DMS 273 treated with DMSO at 0.1 percent for 48 hours (cell line): ENCODE measurements around the gene PCDHA2.
"Not testable (repeated sequence)": the region's sequence is repeated elsewhere in the genome, so short reads cannot be mapped to it uniquely, and the experiment has no call there.

Source experiments
- DNase-seq: peaks from one replicate; lab custom pipeline; 2025; lab: John Stamatoyannopoulos, UW

Gene PCDHA2

GRCh38 chr5:140794595-140795258 lies at the start of gene PCDHA2:
Gene PCDHA2, plus strand, starts transcription at chr5:140794852.
- DNase-seq = peak; percentile 41

DNA sequence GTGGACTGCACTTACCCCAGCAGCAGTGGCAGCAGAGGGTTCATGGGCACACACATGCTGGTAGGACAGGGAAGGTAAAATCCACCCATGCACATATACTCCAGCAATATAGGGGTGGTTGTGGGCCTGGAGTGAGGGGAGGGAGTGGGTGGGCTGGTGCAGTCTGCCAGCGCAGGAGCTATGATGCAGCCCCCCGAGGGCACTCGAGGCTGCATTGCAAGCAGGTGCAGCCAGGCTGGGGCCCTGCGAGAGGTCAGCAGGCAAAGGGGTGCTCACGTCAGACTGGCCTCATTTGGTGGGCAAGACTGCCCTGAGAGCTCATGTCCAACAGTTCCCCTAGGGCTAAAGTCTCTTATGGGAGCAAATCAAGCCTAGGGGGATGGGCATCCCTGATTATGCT lies 41.1 kb upstream of the PCDHA2 start:
- DNase-seq = no peak

- no peak for DNase-seq
Observed at GRCh38 chr5:140764177-140764973, 30.3 kb upstream of the PCDHA2 start.

- no peak for DNase-seq
Observed at GRCh38 chr5:140767444-140767843, 27.2 kb upstream of the PCDHA2 start.

- no peak for DNase-seq
Observed at GRCh38 chr5:140780512-140780911, 14.1 kb upstream of the PCDHA2 start.

- DNase-seq = no peak
Observed at GRCh38 chr5:140785905-140786686, 8.6 kb upstream of the PCDHA2 start, which contains the start of gene PCDHA1. Gene PCDHA1, plus strand, starts transcription at chr5:140786140.

DNA sequence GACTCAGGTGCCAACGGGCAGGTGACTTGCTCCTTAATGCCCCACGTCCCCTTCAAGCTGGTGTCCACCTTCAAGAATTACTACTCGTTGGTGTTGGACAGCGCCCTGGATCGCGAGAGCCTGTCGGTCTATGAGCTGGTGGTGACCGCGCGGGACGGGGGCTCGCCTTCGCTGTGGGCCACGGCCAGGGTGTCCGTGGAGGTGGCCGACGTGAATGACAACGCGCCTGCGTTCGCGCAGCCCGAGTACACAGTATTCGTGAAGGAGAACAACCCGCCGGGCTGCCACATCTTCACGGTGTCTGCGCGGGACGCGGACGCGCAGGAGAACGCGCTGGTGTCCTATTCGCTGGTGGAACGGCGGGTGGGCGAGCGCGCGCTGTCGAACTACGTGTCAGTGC lies 7.2 kb upstream of the PCDHA2 start:
- DNase-seq = not testable (repeated sequence)

DNA sequence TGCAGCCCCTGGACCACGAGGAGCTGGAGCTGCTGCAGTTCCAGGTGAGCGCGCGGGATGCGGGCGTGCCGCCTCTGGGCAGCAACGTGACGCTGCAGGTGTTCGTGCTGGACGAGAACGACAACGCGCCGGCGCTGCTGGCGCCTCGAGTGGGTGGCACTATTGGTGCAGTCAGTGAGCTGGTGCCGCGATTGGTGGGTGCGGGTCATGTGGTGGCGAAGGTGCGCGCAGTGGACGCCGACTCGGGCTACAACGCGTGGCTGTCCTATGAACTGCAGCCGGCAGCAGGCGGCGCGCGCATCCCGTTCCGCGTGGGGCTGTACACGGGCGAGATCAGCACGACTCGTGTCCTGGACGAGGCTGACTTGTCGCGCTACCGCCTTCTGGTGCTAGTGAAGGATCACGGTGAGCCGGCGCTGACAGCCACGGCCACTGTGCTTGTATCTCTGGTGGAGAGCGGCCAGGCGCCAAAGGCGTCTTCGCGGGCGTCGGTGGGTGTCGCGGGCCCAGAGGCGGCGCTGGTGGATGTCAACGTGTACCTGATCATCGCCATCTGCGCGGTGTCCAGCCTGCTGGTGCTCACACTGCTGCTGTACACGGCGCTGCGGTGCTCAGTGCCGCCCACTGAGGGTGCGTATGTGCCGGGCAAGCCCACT lies 6.7 kb upstream of the PCDHA2 start:
- not testable (repeated sequence) for DNase-seq

DNA sequence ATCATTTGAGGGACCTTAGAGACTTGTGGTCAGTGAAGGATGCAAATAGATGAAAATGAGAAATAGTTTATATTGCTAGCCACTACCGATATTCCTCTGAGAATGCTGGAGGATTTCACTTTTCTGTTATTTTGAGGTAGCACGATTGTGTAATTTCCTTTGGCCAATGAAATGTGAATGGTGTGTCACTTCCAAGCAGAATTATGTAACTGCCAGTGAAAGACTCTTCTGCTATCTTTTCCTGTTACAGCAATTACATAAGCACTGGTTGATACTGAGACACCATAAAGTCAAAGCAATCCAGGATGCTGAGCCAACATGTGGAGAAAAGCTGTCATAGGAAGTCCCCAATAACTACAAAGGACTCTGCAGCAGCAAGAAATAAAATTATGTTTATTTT lies 3.6 kb upstream of the PCDHA2 start:
- DNase-seq = no peak

GRCh38 chr5:140795259-140795641 lies 598 bp downstream of the PCDHA2 start:
- peak; percentile 33 for DNase-seq

DNA sequence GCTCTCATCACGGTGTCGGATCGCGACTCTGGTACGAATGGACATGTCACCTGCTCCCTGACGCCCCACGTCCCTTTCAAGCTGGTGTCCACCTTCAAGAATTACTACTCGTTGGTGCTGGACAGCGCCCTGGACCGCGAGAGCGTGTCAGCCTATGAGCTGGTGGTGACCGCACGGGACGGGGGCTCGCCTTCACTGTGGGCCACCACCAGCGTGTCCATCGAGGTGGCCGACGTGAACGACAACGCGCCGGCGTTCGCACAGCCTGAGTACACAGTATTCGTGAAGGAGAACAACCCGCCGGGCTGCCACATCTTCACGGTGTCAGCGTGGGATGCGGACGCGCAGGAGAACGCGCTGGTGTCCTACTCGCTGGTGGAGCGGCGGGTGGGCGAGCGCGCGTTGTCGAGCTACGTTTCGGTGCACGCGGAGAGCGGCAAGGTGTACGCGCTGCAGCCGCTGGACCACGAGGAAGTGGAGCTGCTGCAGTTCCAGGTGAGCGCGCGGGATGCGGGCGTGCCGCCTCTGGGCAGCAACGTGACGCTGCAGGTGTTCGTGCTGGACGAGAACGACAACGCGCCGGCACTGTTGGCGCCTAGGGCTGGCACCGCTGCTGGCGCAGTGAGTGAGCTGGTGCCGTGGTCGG lies 1.5 kb downstream of the PCDHA2 start:
- DNase-seq = not testable (repeated sequence)

DNA sequence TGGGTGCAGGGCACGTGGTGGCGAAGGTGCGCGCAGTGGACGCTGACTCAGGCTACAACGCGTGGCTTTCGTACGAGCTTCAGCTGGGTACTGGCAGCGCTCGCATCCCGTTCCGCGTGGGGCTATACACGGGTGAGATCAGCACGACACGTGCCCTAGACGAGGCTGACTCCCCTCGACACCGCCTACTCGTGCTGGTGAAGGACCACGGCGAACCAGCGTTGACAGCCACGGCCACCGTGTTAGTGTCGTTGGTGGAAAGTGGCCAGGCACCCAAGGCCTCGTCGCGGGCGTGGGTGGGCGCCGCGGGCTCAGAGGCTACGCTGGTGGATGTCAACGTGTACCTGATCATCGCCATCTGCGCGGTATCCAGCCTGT lies 2.1 kb downstream of the PCDHA2 start:
- DNase-seq = no peak

GRCh38 chr5:140800816-140801493 lies 6.3 kb downstream of the PCDHA2 start, which contains the start of gene PCDHA3:
Gene PCDHA3, plus strand, starts transcription at chr5:140801057.
- no peak for DNase-seq

DNA sequence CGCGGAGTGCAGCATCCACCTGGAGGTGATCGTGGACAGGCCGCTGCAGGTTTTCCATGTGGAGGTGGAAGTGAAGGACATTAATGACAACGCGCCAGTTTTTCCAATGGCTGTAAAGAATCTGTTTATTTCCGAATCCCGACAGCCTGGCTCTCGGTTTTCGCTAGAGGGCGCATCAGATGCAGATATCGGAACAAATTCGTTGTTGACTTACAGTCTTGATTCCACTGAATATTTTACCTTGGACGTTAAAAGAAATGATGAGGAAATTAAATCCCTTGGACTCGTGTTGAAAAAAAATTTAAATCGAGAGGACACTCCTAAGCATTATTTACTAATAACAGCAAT lies 6.8 kb downstream of the PCDHA2 start:
- DNase-seq = no peak

DNA sequence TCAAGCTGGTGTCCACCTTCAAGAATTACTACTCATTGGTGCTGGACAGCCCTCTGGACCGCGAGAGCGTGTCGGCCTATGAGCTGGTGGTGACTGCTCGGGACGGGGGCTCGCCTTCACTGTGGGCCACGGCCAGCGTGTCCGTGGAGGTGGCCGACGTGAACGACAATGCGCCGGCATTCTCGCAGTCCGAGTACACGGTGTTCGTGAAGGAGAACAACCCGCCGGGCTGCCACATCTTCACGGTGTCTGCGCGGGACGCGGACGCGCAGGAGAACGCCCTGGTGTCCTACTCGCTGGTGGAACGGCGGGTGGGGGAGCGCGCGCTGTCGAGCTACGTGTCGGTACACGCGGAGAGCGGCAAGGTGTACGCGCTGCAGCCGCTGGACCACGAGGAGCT lies 7.7 kb downstream of the PCDHA2 start:
- not testable (repeated sequence) for DNase-seq

GRCh38 chr5:140802781-140803271 lies 8.2 kb downstream of the PCDHA2 start:
- DNase-seq = no peak

DNA sequence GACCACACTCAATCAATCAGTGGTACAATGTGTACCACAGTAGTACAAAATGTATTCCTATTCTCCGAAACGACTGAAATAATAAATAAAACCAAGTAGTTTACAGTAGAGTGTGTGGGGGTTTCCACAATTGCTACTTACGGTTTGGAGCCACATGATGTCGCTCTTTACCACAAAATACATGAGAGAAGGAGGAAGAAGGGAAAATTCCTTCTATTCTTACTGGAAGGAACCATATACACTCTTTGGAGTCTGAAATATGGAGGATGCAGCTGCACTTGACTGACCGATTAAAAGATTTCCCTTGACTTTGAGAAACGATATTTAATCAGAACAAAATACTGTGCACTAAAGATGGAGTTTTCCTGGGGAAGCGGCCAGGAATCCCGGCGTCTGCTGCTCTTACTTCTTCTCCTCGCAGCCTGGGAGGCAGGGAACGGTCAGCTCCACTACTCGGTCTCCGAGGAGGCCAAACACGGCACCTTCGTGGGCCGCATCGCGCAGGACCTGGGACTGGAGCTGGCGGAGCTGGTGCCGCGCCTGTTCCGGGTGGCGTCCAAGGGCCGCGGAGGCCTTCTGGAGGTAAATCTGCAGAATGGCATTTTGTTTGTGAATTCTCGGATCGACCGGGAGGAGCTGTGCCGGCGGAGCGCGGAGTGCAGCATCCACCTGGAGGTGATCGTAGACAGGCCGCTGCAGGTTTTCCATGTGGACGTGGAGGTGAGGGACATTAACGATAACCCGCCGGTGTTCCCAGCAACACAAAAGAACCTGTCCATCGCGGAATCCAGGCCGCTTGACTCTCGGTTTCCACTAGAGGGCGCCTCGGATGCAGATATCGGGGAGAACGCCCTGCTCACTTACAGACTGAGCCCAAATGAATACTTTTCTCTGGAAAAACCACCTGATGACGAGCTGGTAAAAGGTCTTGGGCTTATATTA lies 12.5 kb downstream of the PCDHA2 start, which contains the start of gene PCDHA4:
TSS of gene PCDHA4 (plus strand) at position 235 of the 942 bp plus-strand sequence.
- DNase-seq = no peak

DNA sequence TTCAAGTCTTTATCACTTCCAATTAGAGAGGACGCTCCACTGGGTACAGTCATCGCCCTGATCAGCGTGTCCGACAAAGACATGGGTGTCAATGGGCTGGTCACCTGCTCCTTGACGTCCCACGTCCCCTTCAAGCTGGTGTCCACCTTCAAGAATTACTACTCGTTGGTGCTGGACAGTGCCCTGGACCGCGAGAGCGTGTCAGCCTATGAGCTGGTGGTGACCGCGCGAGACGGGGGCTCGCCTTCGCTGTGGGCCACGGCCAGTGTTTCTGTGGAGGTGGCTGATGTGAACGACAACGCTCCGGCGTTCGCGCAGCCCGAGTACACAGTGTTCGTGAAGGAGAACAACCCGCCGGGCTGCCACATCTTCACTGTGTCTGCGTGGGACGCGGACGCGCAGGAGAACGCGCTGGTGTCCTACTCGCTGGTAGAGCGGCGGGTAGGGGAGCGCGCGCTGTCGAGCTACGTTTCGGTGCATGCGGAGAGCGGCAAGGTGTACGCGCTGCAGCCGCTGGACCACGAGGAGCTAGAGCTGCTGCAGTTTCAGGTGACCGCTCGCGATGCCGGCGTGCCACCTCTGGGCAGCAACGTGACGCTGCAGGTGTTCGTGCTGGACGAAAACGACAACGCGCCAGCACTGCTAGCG lies 13.7 kb downstream of the PCDHA2 start:
- not testable (repeated sequence) for DNase-seq

DNA sequence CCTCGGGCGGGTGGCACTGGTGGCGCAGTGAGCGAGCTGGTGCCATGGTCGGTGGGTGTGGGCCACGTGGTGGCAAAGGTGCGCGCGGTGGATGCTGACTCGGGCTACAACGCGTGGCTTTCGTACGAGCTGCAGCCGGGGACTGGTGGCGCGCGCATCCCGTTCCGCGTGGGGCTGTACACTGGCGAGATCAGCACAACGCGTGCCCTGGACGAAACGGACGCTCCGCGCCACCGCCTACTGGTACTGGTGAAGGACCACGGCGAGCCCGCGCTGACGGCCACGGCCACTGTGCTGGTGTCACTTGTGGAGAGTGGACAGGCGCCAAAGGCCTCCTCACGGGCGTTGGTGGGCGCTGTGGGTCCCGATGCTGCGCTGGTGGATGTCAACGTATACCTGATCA lies 14.2 kb downstream of the PCDHA2 start:
- no peak for DNase-seq
